OCI-LY7 (cell line): ENCODE results near the gene DOCK1.

Source experiments
- CTCF ChIP-seq: fragments of 200-600 bp; sonication (generic); conservative IDR thresholded peaks from 2 replicates; pipeline ENCODE4 v1.5.1; 2014; ENCODE audit warnings: mild to moderate bottlenecking, antibody characterized with exemption, low read length, moderate library complexity, mixed read lengths
- EZH2phosphoT487 ChIP-seq: fragments of 200-600 bp; sonication (generic); IDR thresholded peaks from 2 replicates; pipeline ENCODE4 v1.6.1; 2018; ENCODE audit warnings: low read depth, borderline replicate concordance, mild to moderate bottlenecking, mixed run types, antibody characterized with exemption, low read length, moderate library complexity, mixed read lengths

GRCh38 chr10:127308031-127308430 is 402.8 kb downstream of the DOCK1 start:
- TF ChIP-seq CTCF (no peak), EZH2phosphoT487 (no peak)
